Endothelial cell of umbilical vein (primary cell): Measurements from ENCODE around the gene DEF6.

Experiments
- POLR2AphosphoS5 ChIP-seq: IDR thresholded peaks from 2 replicates; pipeline ENCODE4 v1.6.1; 2012; ENCODE audit warnings: low read depth, mild to moderate bottlenecking, control low read depth, low read length, moderate library complexity; ENCODE audit not compliant: insufficient read depth
- TF ChIP-seq, protein P1 (sequence below), 2 donors: IDR thresholded peaks; 1 replicate in 1 of 2; 2 replicates in 1 of 2; pipeline ENCODE4 v1.5.1; 2011; ENCODE audit warnings: low read length in 2 of 2, mild to moderate bottlenecking in 2 of 2, moderate library complexity in 2 of 2, control low read depth in 1 of 2, inconsistent platforms in 1 of 2, low read depth in 1 of 2; ENCODE audit not compliant: insufficient read depth in 1 of 2; ENCODE audit errors: extremely low read depth in 1 of 2

DNA sequence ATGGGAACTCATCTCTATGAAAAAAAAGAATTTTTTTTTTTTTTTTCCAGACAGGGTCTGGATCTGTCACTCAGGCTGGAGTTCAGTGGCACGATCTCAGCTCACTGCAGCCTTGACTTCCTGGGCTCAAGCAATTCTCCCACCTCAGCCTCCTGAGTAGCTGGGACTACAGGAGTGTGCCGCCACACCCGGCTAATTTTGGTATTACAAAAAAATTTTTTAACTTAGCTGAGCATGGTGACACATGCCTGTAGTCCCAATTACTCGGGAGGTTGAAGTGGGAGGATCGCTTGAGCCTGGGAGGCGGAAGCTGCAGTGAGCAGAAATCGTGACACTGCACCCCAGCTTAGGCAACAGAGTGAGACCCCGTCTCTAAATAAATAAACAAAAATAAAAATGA is 7.5 kb downstream of the DEF6 start:
- TF ChIP-seq, protein P1, sequence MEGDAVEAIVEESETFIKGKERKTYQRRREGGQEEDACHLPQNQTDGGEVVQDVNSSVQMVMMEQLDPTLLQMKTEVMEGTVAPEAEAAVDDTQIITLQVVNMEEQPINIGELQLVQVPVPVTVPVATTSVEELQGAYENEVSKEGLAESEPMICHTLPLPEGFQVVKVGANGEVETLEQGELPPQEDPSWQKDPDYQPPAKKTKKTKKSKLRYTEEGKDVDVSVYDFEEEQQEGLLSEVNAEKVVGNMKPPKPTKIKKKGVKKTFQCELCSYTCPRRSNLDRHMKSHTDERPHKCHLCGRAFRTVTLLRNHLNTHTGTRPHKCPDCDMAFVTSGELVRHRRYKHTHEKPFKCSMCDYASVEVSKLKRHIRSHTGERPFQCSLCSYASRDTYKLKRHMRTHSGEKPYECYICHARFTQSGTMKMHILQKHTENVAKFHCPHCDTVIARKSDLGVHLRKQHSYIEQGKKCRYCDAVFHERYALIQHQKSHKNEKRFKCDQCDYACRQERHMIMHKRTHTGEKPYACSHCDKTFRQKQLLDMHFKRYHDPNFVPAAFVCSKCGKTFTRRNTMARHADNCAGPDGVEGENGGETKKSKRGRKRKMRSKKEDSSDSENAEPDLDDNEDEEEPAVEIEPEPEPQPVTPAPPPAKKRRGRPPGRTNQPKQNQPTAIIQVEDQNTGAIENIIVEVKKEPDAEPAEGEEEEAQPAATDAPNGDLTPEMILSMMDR (IDR thresholded peaks at IDR 0.05; ENCODE audit: extremely low read depth in 1 of 2, insufficient read depth in 1 of 2, low read depth in 1 of 2, low read length in 2 of 2): no peak
- TF ChIP-seq POLR2AphosphoS5: no peak
